HepG2 (cell line): ENCODE measurements around the gene ACSS3. TPM values are rescaled to one million over a fixed set of nuclear protein-coding genes. Genes with fewer than 3 reads are reported as not detected.

ENCODE experiments used
- DR1 ChIP-seq: sonication (generic); formaldehyde crosslinking; IDR thresholded peaks from 2 replicates; pipeline ENCODE4 v1.8.0; 2021; ENCODE audit warnings: mild to moderate bottlenecking, missing genetic modification reagents, inconsistent platforms
- FOXA3 ChIP-seq: IDR thresholded peaks from 2 replicates; pipeline ENCODE4 v1.6.1; 2016; ENCODE audit warnings: missing genetic modification reagents, missing compliant biosample characterization
- MYC ChIP-seq: sonication (generic); formaldehyde crosslinking; IDR thresholded peaks from 2 replicates; pipeline ENCODE4 v1.9.0; 2021; ENCODE audit warnings: missing genetic modification reagents, borderline replicate concordance
- NAIF1 ChIP-seq: sonication (generic); formaldehyde crosslinking; IDR thresholded peaks from 2 replicates; pipeline ENCODE4 v1.5.0; 2020; ENCODE audit warnings: mild to moderate bottlenecking, missing genetic modification reagents, borderline replicate concordance
- NFRKB ChIP-seq: fragments of 450-650 bp; IDR thresholded peaks from 2 replicates; pipeline ENCODE4 v1.6.1; 2017
- PAWR ChIP-seq: sonication (generic); formaldehyde crosslinking; IDR thresholded peaks from 2 replicates; pipeline ENCODE4 v1.4.0; 2020; ENCODE audit warnings: missing genetic modification reagents, mild to moderate bottlenecking, borderline replicate concordance
- REPIN1 ChIP-seq: sonication (generic); formaldehyde crosslinking; IDR thresholded peaks from 2 replicates; pipeline ENCODE4 v1.8.0; 2022; ENCODE audit warnings: missing genetic modification reagents, low read depth, mild to moderate bottlenecking, borderline replicate concordance
- RNF2 ChIP-seq: fragments of 450-650 bp; conservative IDR thresholded peaks from 2 replicates; pipeline ENCODE4 v1.6.1; 2016; ENCODE audit warnings: low read depth
- SRSF1 ChIP-seq: fragments of 200-400 bp; formaldehyde crosslinking; optimal IDR thresholded peaks from 2 replicates; pipeline ENCODE3; 2017; ENCODE audit warnings: mild to moderate bottlenecking, low read depth, low read length, moderate library complexity
- ZFP1 ChIP-seq: IDR thresholded peaks from 2 replicates; pipeline ENCODE4 v1.6.1; 2016
- ZFP37 ChIP-seq: sonication (generic); formaldehyde crosslinking; IDR thresholded peaks from 2 replicates; pipeline ENCODE4 v1.4.0; 2020; ENCODE audit warnings: missing genetic modification reagents, borderline replicate concordance
- polyA plus RNA-seq, 8 experiments: library from polyadenylated mRNA; depleted of rRNA in 3 of 8; stranded (reverse) in 7 of 8; unstranded in 1 of 8; fragments of >200 nt; fragmentation: Illumina TruSeq in 4 of 8; extraction: Trizol in 4 of 8; gene quantifications; 2 replicates each; pipeline versions ENCODE4 v1.2.1 to v1.2.3, GENCODE V29; 2011 to 2016; ENCODE audit warnings: low read depth in 4 of 8, missing spikeins in 1 of 8, mixed read lengths in 1 of 8; ENCODE audit not compliant: insufficient read depth in 1 of 8
- total RNA-seq, 5 experiments: library from RNA; depleted of rRNA; stranded (reverse); fragments of >200 nt; fragmentation: Illumina TruSeq; extraction: Trizol; gene quantifications; 2 replicates each; pipeline ENCODE4 v1.2.3, GENCODE V29; 2016; ENCODE audit warnings: low read depth in 1 of 5
- TF ChIP-seq, protein P1 (sequence below): sonication (generic); formaldehyde crosslinking; IDR thresholded peaks from 2 replicates; pipeline ENCODE4 v1.4.0; 2020; ENCODE audit warnings: missing genetic modification reagents
- TF ChIP-seq, protein P2 (sequence below), 2 experiments: sonication (generic) in 1 of 2; formaldehyde crosslinking in 1 of 2; IDR thresholded peaks; 2 replicates each; pipeline versions ENCODE4 v1.4.0 to v1.6.1; 2016 to 2020; ENCODE audit warnings: borderline replicate concordance in 1 of 2, low read depth in 1 of 2, mild to moderate bottlenecking in 1 of 2, missing genetic modification reagents in 1 of 2
- TF ChIP-seq, protein P3 (sequence below): sonication (generic); formaldehyde crosslinking; IDR thresholded peaks from 2 replicates; pipeline ENCODE4 v1.5.1; 2020; ENCODE audit warnings: mild to moderate bottlenecking, missing genetic modification reagents, borderline replicate concordance
- TF ChIP-seq, protein P4 (sequence below): sonication (generic); formaldehyde crosslinking; conservative IDR thresholded peaks from 2 replicates; pipeline ENCODE4 v1.4.0; 2020; ENCODE audit warnings: missing genetic modification reagents

ACSS3 gene
- total and polyA plus RNA-seq, 2 of the 13 experiments (the other 11 are each of a cell fraction or from before 2014, with no cell fraction given): 79.5 to 86.3 TPM

DNA sequence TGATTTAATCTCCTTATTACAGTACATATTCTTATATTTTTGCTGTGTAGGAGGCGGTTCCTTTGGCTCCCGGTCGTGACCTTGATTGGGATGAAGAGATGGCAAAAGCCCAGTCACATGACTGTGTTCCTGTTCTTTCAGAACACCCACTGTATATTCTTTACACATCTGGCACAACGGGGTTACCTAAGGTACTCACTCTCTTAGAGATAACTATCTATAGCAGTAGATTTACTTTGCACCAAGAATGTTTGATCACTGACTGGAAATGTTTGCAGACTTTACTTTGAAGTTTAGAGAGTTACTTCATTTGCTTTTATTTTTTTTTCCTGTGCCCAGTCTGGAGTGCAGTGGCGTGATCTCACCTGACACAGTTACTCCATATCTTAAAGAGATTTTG is 65.2 kb downstream of the ACSS3 start (continued):
- TF ChIP-seq, protein P1, sequence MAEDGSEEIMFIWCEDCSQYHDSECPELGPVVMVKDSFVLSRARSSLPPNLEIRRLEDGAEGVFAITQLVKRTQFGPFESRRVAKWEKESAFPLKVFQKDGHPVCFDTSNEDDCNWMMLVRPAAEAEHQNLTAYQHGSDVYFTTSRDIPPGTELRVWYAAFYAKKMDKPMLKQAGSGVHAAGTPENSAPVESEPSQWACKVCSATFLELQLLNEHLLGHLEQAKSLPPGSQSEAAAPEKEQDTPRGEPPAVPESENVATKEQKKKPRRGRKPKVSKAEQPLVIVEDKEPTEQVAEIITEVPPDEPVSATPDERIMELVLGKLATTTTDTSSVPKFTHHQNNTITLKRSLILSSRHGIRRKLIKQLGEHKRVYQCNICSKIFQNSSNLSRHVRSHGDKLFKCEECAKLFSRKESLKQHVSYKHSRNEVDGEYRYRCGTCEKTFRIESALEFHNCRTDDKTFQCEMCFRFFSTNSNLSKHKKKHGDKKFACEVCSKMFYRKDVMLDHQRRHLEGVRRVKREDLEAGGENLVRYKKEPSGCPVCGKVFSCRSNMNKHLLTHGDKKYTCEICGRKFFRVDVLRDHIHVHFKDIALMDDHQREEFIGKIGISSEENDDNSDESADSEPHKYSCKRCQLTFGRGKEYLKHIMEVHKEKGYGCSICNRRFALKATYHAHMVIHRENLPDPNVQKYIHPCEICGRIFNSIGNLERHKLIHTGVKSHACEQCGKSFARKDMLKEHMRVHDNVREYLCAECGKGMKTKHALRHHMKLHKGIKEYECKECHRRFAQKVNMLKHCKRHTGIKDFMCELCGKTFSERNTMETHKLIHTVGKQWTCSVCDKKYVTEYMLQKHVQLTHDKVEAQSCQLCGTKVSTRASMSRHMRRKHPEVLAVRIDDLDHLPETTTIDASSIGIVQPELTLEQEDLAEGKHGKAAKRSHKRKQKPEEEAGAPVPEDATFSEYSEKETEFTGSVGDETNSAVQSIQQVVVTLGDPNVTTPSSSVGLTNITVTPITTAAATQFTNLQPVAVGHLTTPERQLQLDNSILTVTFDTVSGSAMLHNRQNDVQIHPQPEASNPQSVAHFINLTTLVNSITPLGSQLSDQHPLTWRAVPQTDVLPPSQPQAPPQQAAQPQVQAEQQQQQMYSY (CRISPR knock-in tag): 0 out of 2 replicates have a peak, but pooled peaks have one; percentile 35
- peak; percentile 98 for TF ChIP-seq FOXA3 (CRISPR knock-in tag)
- no peak for TF ChIP-seq ZFP37
- TF ChIP-seq NAIF1 (CRISPR knock-in tag): 0 out of 2 replicates have a peak, but pooled peaks have one; percentile 50
- TF ChIP-seq REPIN1 (CRISPR knock-in tag): peak; percentile 55; the same call in 1 of the 2 replicates
- TF ChIP-seq ZFP1 (CRISPR knock-in tag): peak; percentile 93
- TF ChIP-seq, protein P2, sequence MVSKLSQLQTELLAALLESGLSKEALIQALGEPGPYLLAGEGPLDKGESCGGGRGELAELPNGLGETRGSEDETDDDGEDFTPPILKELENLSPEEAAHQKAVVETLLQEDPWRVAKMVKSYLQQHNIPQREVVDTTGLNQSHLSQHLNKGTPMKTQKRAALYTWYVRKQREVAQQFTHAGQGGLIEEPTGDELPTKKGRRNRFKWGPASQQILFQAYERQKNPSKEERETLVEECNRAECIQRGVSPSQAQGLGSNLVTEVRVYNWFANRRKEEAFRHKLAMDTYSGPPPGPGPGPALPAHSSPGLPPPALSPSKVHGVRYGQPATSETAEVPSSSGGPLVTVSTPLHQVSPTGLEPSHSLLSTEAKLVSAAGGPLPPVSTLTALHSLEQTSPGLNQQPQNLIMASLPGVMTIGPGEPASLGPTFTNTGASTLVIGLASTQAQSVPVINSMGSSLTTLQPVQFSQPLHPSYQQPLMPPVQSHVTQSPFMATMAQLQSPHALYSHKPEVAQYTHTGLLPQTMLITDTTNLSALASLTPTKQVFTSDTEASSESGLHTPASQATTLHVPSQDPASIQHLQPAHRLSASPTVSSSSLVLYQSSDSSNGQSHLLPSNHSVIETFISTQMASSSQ (IDR thresholded peaks at IDR 0.05; ENCODE audit: low read depth): peak; percentile 73
- TF ChIP-seq, protein P2 (CRISPR knock-in tag; IDR thresholded peaks at IDR 0.05; ENCODE audit: borderline replicate concordance): peak; percentile 86; the same call in 1 of the 2 replicates
- no peak for TF ChIP-seq MYC (CRISPR knock-in tag)
- TF ChIP-seq, protein P3, sequence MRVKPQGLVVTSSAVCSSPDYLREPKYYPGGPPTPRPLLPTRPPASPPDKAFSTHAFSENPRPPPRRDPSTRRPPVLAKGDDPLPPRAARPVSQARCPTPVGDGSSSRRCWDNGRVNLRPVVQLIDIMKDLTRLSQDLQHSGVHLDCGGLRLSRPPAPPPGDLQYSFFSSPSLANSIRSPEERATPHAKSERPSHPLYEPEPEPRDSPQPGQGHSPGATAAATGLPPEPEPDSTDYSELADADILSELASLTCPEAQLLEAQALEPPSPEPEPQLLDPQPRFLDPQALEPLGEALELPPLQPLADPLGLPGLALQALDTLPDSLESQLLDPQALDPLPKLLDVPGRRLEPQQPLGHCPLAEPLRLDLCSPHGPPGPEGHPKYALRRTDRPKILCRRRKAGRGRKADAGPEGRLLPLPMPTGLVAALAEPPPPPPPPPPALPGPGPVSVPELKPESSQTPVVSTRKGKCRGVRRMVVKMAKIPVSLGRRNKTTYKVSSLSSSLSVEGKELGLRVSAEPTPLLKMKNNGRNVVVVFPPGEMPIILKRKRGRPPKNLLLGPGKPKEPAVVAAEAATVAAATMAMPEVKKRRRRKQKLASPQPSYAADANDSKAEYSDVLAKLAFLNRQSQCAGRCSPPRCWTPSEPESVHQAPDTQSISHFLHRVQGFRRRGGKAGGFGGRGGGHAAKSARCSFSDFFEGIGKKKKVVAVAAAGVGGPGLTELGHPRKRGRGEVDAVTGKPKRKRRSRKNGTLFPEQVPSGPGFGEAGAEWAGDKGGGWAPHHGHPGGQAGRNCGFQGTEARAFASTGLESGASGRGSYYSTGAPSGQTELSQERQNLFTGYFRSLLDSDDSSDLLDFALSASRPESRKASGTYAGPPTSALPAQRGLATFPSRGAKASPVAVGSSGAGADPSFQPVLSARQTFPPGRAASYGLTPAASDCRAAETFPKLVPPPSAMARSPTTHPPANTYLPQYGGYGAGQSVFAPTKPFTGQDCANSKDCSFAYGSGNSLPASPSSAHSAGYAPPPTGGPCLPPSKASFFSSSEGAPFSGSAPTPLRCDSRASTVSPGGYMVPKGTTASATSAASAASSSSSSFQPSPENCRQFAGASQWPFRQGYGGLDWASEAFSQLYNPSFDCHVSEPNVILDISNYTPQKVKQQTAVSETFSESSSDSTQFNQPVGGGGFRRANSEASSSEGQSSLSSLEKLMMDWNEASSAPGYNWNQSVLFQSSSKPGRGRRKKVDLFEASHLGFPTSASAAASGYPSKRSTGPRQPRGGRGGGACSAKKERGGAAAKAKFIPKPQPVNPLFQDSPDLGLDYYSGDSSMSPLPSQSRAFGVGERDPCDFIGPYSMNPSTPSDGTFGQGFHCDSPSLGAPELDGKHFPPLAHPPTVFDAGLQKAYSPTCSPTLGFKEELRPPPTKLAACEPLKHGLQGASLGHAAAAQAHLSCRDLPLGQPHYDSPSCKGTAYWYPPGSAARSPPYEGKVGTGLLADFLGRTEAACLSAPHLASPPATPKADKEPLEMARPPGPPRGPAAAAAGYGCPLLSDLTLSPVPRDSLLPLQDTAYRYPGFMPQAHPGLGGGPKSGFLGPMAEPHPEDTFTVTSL (CRISPR knock-in tag): peak; percentile 99; the same call in 1 of the 2 replicates
- TF ChIP-seq, protein P4, sequence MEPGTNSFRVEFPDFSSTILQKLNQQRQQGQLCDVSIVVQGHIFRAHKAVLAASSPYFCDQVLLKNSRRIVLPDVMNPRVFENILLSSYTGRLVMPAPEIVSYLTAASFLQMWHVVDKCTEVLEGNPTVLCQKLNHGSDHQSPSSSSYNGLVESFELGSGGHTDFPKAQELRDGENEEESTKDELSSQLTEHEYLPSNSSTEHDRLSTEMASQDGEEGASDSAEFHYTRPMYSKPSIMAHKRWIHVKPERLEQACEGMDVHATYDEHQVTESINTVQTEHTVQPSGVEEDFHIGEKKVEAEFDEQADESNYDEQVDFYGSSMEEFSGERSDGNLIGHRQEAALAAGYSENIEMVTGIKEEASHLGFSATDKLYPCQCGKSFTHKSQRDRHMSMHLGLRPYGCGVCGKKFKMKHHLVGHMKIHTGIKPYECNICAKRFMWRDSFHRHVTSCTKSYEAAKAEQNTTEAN (CRISPR knock-in tag): peak; percentile 100
- no peak for TF ChIP-seq PAWR
- TF ChIP-seq DR1 (CRISPR knock-in tag): no peak
- TF ChIP-seq RNF2: no peak
- no peak for TF ChIP-seq NFRKB
- no peak for TF ChIP-seq SRSF1
